DMS 273 (cell line): ENCODE results near the gene CCDC17.
"Not testable (repeated sequence)": the region's sequence is repeated elsewhere in the genome, so short reads cannot be mapped to it uniquely, and the experiment has no call there.

ENCODE experiments used
- DNase-seq: peaks from one replicate; lab custom pipeline; 2025; ENCODE audit not compliant: unreplicated experiment; lab: John Stamatoyannopoulos, UW

Gene CCDC17

DNA sequence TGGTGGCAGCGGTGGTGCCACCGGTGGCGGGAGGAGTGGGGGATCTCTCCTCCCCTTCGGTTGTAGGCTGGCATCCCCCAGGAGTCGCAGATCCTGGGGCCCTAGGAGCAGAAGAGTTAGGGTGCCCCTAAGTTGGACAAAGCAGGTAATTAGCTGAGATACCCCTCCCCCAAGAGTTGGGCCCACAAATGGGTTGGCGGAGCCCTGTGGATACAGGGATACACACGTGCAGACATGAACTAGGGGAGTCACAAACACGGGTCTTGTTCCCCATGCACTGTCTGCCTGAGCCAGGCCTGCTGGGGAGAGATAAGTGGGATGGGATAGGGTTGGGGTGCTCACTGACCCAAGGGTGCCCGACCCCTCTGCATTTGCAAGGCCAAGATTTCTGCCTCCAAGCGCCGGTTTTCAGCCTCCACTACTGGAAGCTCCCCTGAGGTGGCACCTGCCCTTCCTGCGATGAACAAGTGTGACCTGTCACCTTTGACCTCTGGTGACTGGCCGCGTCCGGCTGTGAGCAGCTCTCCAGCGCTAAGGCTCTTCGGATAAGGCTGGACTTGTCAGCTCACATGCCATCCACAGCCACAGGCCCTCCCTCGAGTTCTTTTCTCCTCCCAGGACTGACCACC, 1.8 kb downstream of the CCDC17 start:
- peak; percentile 30 for DNase-seq

- peak; percentile 29 for DNase-seq
Measured at GRCh38 chr1:45621501-45621836, 2.4 kb downstream of the CCDC17 start.

GRCh38 chr1:45620588-45621500, 3.0 kb downstream of the CCDC17 start:
- no peak for DNase-seq

DNA sequence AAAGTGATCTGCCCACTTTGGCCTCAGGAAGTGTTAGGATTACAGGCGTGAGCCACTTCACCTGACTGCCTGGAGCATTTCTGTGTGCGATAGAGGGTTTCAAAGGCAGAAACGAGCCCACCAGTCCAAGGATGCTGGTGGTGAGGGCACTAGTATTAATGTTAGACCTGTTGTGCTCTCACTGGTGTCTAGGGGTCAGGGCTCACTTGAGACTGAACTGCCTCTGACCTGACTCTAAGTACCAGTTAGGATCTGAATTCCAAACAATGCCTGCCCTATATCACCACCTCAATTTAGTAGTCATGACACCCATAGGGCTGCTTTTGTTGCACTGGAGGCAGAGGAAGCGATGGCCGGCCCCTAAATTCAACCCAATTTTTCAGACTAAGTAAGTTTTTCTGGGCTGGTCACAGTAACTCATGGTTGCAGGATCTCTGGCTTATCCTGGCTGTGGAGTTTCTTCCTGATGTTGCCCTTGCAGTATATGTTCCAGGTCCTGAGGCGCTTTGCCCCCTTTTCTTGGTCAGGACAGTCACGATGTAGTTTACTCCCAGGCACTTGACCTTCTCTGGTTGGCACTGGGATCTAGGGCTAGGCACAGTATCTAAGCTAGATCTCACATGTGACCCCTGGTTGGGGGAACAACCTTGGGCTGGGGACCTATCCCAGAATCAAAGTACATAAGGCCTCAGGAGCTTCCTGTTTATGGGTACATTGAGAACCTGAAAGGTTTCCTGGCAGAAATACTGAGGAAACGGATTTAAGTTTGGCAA, 4.5 kb downstream of the CCDC17 start:
- DNase-seq, result peak; percentile 35

DNA sequence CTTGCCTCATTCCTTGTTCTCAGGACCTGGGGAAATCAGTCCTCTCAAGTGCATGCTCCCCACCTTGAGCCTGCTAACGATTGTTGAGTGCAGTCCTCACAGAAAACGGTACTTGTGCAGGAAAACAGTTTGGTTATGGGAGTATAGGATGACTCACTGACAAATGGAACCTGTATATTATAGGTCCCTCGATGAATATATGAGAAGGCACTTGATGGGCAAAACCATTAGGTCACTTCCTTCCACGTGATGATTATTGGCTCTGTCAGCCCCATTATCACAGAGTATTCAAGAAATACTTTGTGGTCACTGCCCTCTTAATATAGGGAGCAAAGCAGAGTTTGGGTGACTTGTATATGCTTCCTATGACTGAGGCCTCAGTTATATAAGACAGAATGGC, 6.2 kb downstream of the CCDC17 start:
- DNase-seq, result peak; percentile 24

GRCh38 chr1:45615885-45616284, 8.0 kb downstream of the CCDC17 start:
- DNase-seq, result no peak

DNA sequence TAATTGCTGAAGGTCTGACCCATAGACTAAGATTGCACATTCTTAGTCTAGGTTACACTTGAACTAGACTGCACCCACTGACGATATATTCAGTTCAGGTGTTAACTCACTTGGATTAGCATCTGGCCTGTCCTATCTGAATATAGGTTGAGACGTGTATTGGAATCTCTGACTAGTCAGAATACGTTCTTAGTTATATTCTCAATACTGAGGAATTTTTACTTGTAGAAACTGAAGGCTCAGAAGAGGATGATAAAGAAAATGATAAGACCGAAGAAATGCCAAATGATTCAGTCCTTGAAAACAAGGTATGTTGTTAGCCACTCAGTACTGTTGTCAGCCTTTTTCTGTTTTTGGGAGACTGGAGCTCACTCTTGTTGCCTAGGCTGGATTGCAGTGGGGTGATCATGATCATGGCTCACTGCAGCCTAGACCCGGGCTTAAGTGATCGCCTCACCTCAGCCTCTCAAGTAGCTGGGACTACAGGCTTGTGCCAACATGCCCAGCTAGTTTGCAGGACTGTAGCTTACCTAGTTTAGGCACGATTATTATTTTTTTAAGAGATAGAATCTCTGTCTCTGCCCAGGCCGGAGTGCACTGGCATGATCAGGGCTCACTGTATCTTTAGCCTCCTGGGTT, 10.8 kb downstream of the CCDC17 start:
- DNase-seq, result no peak

- no peak for DNase-seq
Measured at GRCh38 chr1:45610589-45611226, 13.1 kb downstream of the CCDC17 start.

- DNase-seq, result no peak
Measured at GRCh38 chr1:45608175-45609156, 15.4 kb downstream of the CCDC17 start.

DNA sequence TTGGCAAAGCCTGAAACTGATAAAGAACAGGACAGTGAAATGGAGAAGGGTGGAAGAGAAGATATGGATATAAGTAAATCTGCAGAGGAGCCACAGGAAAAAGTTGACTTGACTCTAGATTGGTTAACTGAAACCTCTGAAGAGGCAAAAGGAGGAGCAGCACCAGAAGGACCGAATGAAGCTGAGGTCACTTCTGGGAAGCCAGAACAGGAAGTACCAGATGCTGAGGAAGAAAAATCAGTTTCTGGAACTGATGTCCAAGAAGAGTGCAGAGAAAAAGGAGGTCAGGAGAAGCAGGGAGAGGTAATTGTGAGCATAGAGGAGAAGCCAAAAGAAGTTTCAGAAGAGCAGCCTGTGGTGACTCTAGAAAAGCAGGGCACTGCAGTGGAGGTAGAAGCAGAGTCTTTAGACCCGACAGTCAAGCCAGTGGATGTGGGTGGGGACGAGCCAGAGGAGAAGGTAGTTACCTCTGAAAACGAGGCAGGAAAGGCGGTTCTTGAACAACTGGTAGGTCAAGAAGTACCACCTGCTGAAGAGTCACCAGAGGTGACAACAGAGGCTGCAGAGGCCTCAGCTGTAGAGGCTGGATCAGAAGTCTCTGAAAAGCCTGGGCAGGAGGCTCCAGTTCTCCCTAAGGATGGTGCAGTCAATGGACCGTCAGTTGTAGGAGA, 16.3 kb downstream of the CCDC17 start:
- DNase-seq, result no peak

GRCh38 chr1:45604239-45604638, 19.6 kb downstream of the CCDC17 start:
- DNase-seq, result no peak

- not testable (repeated sequence) for DNase-seq
Measured at GRCh38 chr1:45596765-45597164, 27.1 kb downstream of the CCDC17 start.

DNA sequence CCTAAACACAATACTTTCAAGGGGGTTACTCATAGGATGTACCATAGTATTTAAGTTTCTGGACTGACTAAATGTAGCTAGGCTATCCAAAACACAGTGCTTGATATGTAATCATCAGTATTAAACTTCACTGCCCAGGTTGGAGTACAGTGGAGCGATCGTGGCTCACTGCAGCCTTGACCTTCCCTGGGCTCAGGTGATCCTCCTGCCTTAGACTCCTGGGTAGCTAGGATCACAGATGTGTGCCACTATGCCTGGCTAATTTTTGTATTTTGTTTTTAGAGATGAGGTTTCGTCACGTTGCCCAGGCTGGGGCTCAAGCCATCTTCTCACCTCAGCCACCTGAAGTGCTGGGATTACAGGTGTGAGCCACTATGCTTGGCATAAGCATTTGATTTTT, 29.4 kb downstream of the CCDC17 start:
- DNase-seq, result no peak

DNA sequence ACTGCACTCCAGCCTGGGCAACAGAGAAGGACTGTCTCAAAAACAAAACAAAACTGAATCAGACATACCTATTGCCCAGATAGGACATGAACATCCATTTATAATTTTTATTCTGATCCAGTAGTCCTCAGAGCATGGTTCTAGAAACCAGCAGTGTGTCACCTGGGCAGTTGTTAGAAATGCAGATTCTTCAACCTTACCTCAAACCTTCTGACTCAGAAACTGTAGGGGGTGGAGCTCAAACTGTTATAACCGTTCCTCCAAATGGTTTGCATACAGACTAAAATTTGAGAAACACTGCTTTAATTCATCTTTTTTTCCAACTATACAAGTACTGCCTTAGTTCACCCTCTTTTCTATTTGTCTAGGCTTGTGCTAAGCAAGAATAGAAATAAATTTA, 34.0 kb downstream of the CCDC17 start:
- no peak for DNase-seq

- no peak for DNase-seq
Measured at GRCh38 chr1:45586769-45587168, 37.1 kb downstream of the CCDC17 start.

- DNase-seq, result no peak
Measured at GRCh38 chr1:45585496-45586075, 38.3 kb downstream of the CCDC17 start.

GRCh38 chr1:45585110-45585426, 38.8 kb downstream of the CCDC17 start:
- DNase-seq, result no peak

- DNase-seq, result peak; percentile 97
Measured at GRCh38 chr1:45584351-45585109, 39.3 kb downstream of the CCDC17 start.
